Prostate gland (tissue), 2 donors: Measurements from ENCODE around the gene ING3.

ENCODE experiments used
- CTCF ChIP-seq, 4 experiments: fragments of 200-600 bp in 2 of 4; fragments of 450-650 bp in 2 of 4; sonication (generic) in 2 of 4; IDR thresholded peaks; 1 replicate in 3 of 4; 2 replicates in 1 of 4; pipeline ENCODE4 v1.5.1; 2016 to 2019; ENCODE audit warnings: antibody characterized with exemption in 4 of 4, mild to moderate bottlenecking in 2 of 4, moderate library complexity in 2 of 4
- POLR2A ChIP-seq: fragments of 450-650 bp; IDR thresholded peaks from one replicate; pipeline ENCODE4 v1.6.1; 2016; ENCODE audit warnings: antibody characterized with exemption, mild to moderate bottlenecking
- POLR2AphosphoS5 ChIP-seq: sonication (generic); formaldehyde crosslinking; IDR thresholded peaks from one replicate; pipeline ENCODE4 v1.6.1; 2017; ENCODE audit warnings: antibody characterized with exemption

- TF ChIP-seq POLR2A (no peak), POLR2AphosphoS5 (no peak), CTCF (IDR thresholded peaks at IDR 0.05) (no peak)
Observed at GRCh38 chr7:120920034-120920433, 30.5 kb upstream of the ING3 start.
